Measurements from ENCODE around the gene CFAP20DC. TPM values are rescaled to one million over a fixed set of nuclear protein-coding genes. Genes with fewer than 3 reads are reported as not detected.

CFAP20DC gene
- total RNA-seq, 4 donors from 2014 or later = 0.17 to 0.32 (median 0.23) TPM; not detected in 1

- H3K36me3 ChIP-seq = no peaks in the 10 kb centered on the region
- intact Hi-C loops (cut with DNase I) = no loop called here
- H3K4me3 ChIP-seq = no peak overlapping the region
- TF ChIP-seq CTCF (IDR thresholded peaks at IDR 0.05) (no peak), EP300 (IDR thresholded peaks at IDR 0.05) (no peak), POLR2AphosphoS5 (IDR thresholded peaks at IDR 0.05) (no peak), POLR2A (IDR thresholded peaks at IDR 0.05; ENCODE audit: low read depth) (no peak)
- no peaks in the 10 kb centered on the region for H3K27me3 ChIP-seq
- no peaks in the 10 kb centered on the region for H3K4me1 ChIP-seq
- 86% methylated on average over 1 of the region's 1 CpG for WGBS
- no peak for DNase-seq (ENCODE audit: extremely low spot score)
- no peaks in the 10 kb centered on the region for H3K9me3 ChIP-seq
- H3K27ac ChIP-seq (replicated peaks in 1 of 4) = no peak overlapping the region
These were observed 36.2 kb downstream of the CFAP20DC start for GRCh38 chr3:59013611-59014010.

GRCh38 chr3:59006634-59007517, 42.9 kb downstream of the CFAP20DC start:
- no peaks in the 10 kb centered on the region for H3K4me1 ChIP-seq
- no peaks in the 10 kb centered on the region for H3K36me3 ChIP-seq
- H3K27me3 ChIP-seq = no peaks in the 10 kb centered on the region
- H3K27ac ChIP-seq (replicated peaks in 1 of 4) = no peak overlapping the region
- no peak overlapping the region for H3K4me3 ChIP-seq
- intact Hi-C loops (cut with DNase I) = no loop called here
- TF ChIP-seq CTCF (IDR thresholded peaks at IDR 0.05) = no peak
- TF ChIP-seq POLR2AphosphoS5 (IDR thresholded peaks at IDR 0.05) = no peak
- no peak for TF ChIP-seq EP300 (IDR thresholded peaks at IDR 0.05)
- TF ChIP-seq POLR2A (IDR thresholded peaks at IDR 0.05; ENCODE audit: low read depth) = no peak
- no peaks in the 10 kb centered on the region for H3K9me3 ChIP-seq
- WGBS = 86% methylated on average over 7 of the region's 7 CpGs
- no peak for DNase-seq (ENCODE audit: extremely low spot score)

GRCh38 chr3:59001675-59002074, 48.1 kb downstream of the CFAP20DC start:
- 72% methylated on average over 8 of the region's 8 CpGs for WGBS
- no peak for TF ChIP-seq CTCF (IDR thresholded peaks at IDR 0.05)
- no peak for TF ChIP-seq EP300 (IDR thresholded peaks at IDR 0.05)
- TF ChIP-seq POLR2AphosphoS5 (IDR thresholded peaks at IDR 0.05) = no peak
- no peak for TF ChIP-seq POLR2A (IDR thresholded peaks at IDR 0.05; ENCODE audit: low read depth)
- H3K9me3 ChIP-seq = no peaks in the 10 kb centered on the region
- no peaks in the 10 kb centered on the region for H3K27me3 ChIP-seq
- intact Hi-C loops (cut with DNase I) = no loop called here
- no peak for DNase-seq (ENCODE audit: extremely low spot score)
- H3K4me3 ChIP-seq = no peak overlapping the region
- H3K4me1 ChIP-seq = no peaks in the 10 kb centered on the region
- no peak overlapping the region for H3K27ac ChIP-seq (replicated peaks in 1 of 4)
- H3K36me3 ChIP-seq = no peaks in the 10 kb centered on the region

GRCh38 chr3:58999774-59000160, 50.1 kb downstream of the CFAP20DC start:
- H3K36me3 ChIP-seq = no peaks in the 10 kb centered on the region
- no peak overlapping the region for H3K27ac ChIP-seq (replicated peaks in 1 of 4)
- H3K4me3 ChIP-seq = no peak overlapping the region
- H3K4me1 ChIP-seq = no peaks in the 10 kb centered on the region
- DNase-seq (ENCODE audit: extremely low spot score) = no peak
- no peaks in the 10 kb centered on the region for H3K27me3 ChIP-seq
- TF ChIP-seq POLR2AphosphoS5 (IDR thresholded peaks at IDR 0.05) (no peak), CTCF (IDR thresholded peaks at IDR 0.05) (no peak), EP300 (IDR thresholded peaks at IDR 0.05) (no peak), POLR2A (IDR thresholded peaks at IDR 0.05; ENCODE audit: low read depth) (no peak)
- H3K9me3 ChIP-seq = no peaks in the 10 kb centered on the region
- 70% methylated on average over 1 of the region's 1 CpG for WGBS
- intact Hi-C loops (cut with DNase I) = no loop called here

All from esophagus muscularis mucosa (tissue), 4 donors.